ENCODE results near the gene PPP2R2B.

PPP2R2B gene

GRCh38 chr5:146902471-146902870, 23.9 kb upstream of the PPP2R2B start:
- no peaks in the 10 kb centered on the region for H3K4me1 ChIP-seq (ENCODE audit: control insufficient read depth, insufficient read depth, low read length)
- H3K27me3 ChIP-seq (ENCODE audit: control insufficient read depth, insufficient read depth, low read length): no peaks in the 10 kb centered on the region
- H3K9me3 ChIP-seq (ENCODE audit: control insufficient read depth, low read length): no peaks in the 10 kb centered on the region
- H3K9ac ChIP-seq (ENCODE audit: low read length): no peak overlapping the region
- H3K36me3 ChIP-seq (ENCODE audit: control insufficient read depth, insufficient read depth, low read length): no peaks in the 10 kb centered on the region
- no peak overlapping the region for H3K4me3 ChIP-seq (ENCODE audit: low read length)

- H3K9me3 ChIP-seq (ENCODE audit: control insufficient read depth, low read length): no peaks in the 10 kb centered on the region
- H3K9ac ChIP-seq (ENCODE audit: low read length): no peak overlapping the region
- no peaks in the 10 kb centered on the region for H3K27me3 ChIP-seq (ENCODE audit: control insufficient read depth, insufficient read depth, low read length)
- H3K36me3 ChIP-seq (ENCODE audit: control insufficient read depth, insufficient read depth, low read length): no peaks in the 10 kb centered on the region
- no peaks in the 10 kb centered on the region for H3K4me1 ChIP-seq (ENCODE audit: control insufficient read depth, insufficient read depth, low read length)
- no peak overlapping the region for H3K4me3 ChIP-seq (ENCODE audit: low read length)
These were observed 18.5 kb upstream of the PPP2R2B start for GRCh38 chr5:146897061-146897460.

GRCh38 chr5:146894753-146895521, 16.4 kb upstream of the PPP2R2B start:
- no peaks in the 10 kb centered on the region for H3K27me3 ChIP-seq (ENCODE audit: control insufficient read depth, insufficient read depth, low read length)
- H3K9me3 ChIP-seq (ENCODE audit: control insufficient read depth, low read length): no peaks in the 10 kb centered on the region
- H3K4me1 ChIP-seq (ENCODE audit: control insufficient read depth, insufficient read depth, low read length): no peaks in the 10 kb centered on the region
- no peak overlapping the region for H3K4me3 ChIP-seq (ENCODE audit: low read length)
- no peak overlapping the region for H3K9ac ChIP-seq (ENCODE audit: low read length)
- H3K36me3 ChIP-seq (ENCODE audit: control insufficient read depth, insufficient read depth, low read length): no peaks in the 10 kb centered on the region

GRCh38 chr5:146893991-146894390, 15.4 kb upstream of the PPP2R2B start:
- Histone ChIP-seq H3K4me3 (ENCODE audit: low read length) (no peak overlapping the region), H3K9ac (ENCODE audit: low read length) (no peak overlapping the region), H3K36me3 (ENCODE audit: control insufficient read depth, insufficient read depth, low read length) (no peaks in the 10 kb centered on the region), H3K9me3 (ENCODE audit: control insufficient read depth, low read length) (no peaks in the 10 kb centered on the region), H3K4me1 (ENCODE audit: control insufficient read depth, insufficient read depth, low read length) (no peaks in the 10 kb centered on the region), H3K27me3 (ENCODE audit: control insufficient read depth, insufficient read depth, low read length) (no peaks in the 10 kb centered on the region)

DNA sequence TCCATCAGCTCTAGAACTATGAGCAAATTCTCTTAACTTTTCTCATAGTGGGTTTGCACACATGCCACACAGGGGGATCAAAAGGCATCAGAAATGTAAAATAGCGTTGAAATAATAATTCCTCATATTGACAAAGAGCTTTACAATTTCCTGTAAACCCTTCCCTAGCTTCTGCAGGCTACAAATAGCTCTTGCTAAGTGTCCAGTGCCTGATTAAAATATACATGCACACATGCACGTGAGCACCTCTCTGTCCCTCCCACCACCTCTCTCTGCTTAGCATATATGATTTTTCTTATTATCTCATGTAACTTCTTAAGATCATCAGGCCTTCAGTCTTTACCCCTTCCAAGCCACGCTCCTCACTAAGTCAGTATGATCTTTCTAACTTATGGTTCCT, 13.7 kb upstream of the PPP2R2B start:
- no peaks in the 10 kb centered on the region for H3K36me3 ChIP-seq (ENCODE audit: control insufficient read depth, insufficient read depth, low read length)
- H3K9ac ChIP-seq (ENCODE audit: low read length): no peak overlapping the region
- H3K4me3 ChIP-seq (ENCODE audit: low read length): no peak overlapping the region
- H3K9me3 ChIP-seq (ENCODE audit: control insufficient read depth, low read length): no peaks in the 10 kb centered on the region
- H3K27me3 ChIP-seq (ENCODE audit: control insufficient read depth, insufficient read depth, low read length): no peaks in the 10 kb centered on the region
- no peaks in the 10 kb centered on the region for H3K4me1 ChIP-seq (ENCODE audit: control insufficient read depth, insufficient read depth, low read length)

DNA sequence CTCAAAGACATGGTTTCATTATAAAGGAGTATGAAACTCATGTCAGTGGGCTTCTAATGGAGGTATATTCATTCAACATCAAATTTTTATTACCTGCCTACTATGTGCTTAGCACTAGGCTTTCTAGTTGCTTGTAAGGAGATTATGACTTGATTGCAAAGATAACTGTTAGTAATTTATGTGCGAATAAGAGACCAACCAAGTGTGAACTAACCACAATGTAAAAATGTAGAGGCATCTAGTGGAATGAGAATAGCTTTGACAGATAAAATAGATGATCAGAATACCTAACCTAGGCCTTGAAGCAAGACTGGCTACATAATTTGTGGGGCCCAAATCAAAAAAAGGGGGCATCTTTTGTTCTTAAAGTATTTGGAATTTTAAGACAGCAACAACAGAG, 13.0 kb upstream of the PPP2R2B start:
- Histone ChIP-seq H3K4me3 (ENCODE audit: low read length) (no peak overlapping the region), H3K9ac (ENCODE audit: low read length) (no peak overlapping the region), H3K9me3 (ENCODE audit: control insufficient read depth, low read length) (no peaks in the 10 kb centered on the region), H3K4me1 (ENCODE audit: control insufficient read depth, insufficient read depth, low read length) (no peaks in the 10 kb centered on the region), H3K27me3 (ENCODE audit: control insufficient read depth, insufficient read depth, low read length) (no peaks in the 10 kb centered on the region), H3K36me3 (ENCODE audit: control insufficient read depth, insufficient read depth, low read length) (no peaks in the 10 kb centered on the region)

GRCh38 chr5:146890731-146891440, 12.3 kb upstream of the PPP2R2B start:
- H3K9ac ChIP-seq (ENCODE audit: low read length): no peak overlapping the region
- H3K27me3 ChIP-seq (ENCODE audit: control insufficient read depth, insufficient read depth, low read length): no peaks in the 10 kb centered on the region
- no peaks in the 10 kb centered on the region for H3K9me3 ChIP-seq (ENCODE audit: control insufficient read depth, low read length)
- no peaks in the 10 kb centered on the region for H3K36me3 ChIP-seq (ENCODE audit: control insufficient read depth, insufficient read depth, low read length)
- H3K4me1 ChIP-seq (ENCODE audit: control insufficient read depth, insufficient read depth, low read length): no peaks in the 10 kb centered on the region
- H3K4me3 ChIP-seq (ENCODE audit: low read length): no peak overlapping the region

DNA sequence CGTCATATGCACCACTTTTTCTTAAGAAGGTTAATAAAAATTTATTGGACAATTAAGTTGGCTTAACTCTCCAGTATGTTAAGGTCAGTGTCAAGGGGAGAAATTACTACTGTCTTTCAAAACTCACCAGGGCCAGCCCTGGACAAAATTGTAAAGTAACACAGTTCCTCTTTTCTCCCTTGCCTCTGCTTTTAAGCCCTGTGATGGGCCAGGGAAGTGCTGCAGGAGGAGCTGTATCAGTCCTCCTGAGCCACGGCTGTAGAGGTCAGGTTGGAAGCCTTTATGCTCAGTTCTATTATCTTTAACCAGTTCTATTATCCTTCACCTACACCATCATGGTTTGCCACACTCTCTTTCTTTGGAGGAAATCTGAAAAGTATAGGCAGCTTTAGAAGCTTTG, 11.5 kb upstream of the PPP2R2B start:
- H3K36me3 ChIP-seq (ENCODE audit: control insufficient read depth, insufficient read depth, low read length): no peaks in the 10 kb centered on the region

GRCh38 chr5:146889169-146889568, 10.6 kb upstream of the PPP2R2B start:
- H3K4me3 ChIP-seq (ENCODE audit: low read length): no peak overlapping the region
- H3K4me1 ChIP-seq (ENCODE audit: control insufficient read depth, insufficient read depth, low read length): no peaks in the 10 kb centered on the region
- no peaks in the 10 kb centered on the region for H3K36me3 ChIP-seq (ENCODE audit: control insufficient read depth, insufficient read depth, low read length)
- no peak overlapping the region for H3K9ac ChIP-seq (ENCODE audit: low read length)
- no peaks in the 10 kb centered on the region for H3K9me3 ChIP-seq (ENCODE audit: control insufficient read depth, low read length)
- no peaks in the 10 kb centered on the region for H3K27me3 ChIP-seq (ENCODE audit: control insufficient read depth, insufficient read depth, low read length)

More for the DNA sequence above, 11.5 kb upstream of the PPP2R2B start:
- H3K9ac ChIP-seq (ENCODE audit: low read length): no peak overlapping the region
- H3K4me1 ChIP-seq (ENCODE audit: control insufficient read depth, insufficient read depth, low read length): no peaks in the 10 kb centered on the region
- H3K4me3 ChIP-seq (ENCODE audit: low read length): no peak overlapping the region
- H3K27me3 ChIP-seq (ENCODE audit: control insufficient read depth, insufficient read depth, low read length): no peaks in the 10 kb centered on the region
- no peaks in the 10 kb centered on the region for H3K9me3 ChIP-seq (ENCODE audit: control insufficient read depth, low read length)

- Histone ChIP-seq H3K27me3 (ENCODE audit: control insufficient read depth, insufficient read depth, low read length) (no peaks in the 10 kb centered on the region), H3K36me3 (ENCODE audit: control insufficient read depth, insufficient read depth, low read length) (no peaks in the 10 kb centered on the region), H3K4me1 (ENCODE audit: control insufficient read depth, insufficient read depth, low read length) (no peaks in the 10 kb centered on the region), H3K9me3 (ENCODE audit: control insufficient read depth, low read length) (no peaks in the 10 kb centered on the region), H3K4me3 (ENCODE audit: low read length) (no peak overlapping the region), H3K9ac (ENCODE audit: low read length) (no peak overlapping the region)
These were observed 9.9 kb upstream of the PPP2R2B start for GRCh38 chr5:146888351-146888978.

DNA sequence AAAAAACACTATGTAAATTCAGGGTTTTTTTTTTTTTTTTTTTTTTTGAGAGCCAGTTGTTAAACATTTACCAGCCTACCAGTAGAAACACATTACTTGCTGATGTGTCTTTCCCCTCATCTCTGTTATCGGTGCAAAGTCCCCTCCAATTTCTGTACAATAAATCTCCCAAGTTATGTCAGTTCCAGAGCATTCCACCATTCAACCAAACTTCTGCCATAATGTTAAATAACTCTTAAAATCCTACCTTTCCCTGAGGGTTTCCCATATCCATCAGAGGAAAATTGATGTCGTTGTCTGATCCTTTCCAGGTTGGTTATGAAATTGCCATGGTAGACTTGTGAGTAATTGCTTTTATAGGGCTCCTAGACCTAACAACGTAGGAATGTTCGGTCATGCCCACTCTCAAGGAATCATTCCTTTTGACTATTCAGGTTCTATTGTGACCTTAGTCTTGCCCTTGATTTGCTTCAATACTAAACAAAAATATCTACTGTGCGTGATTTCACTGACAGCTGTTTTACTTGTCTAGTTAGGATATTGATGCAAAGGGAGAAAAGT, 5.6 kb upstream of the PPP2R2B start:
- Histone ChIP-seq H3K4me1 (ENCODE audit: control insufficient read depth, insufficient read depth, low read length) (no peaks in the 10 kb centered on the region), H3K9me3 (ENCODE audit: control insufficient read depth, low read length) (no peaks in the 10 kb centered on the region), H3K27me3 (ENCODE audit: control insufficient read depth, insufficient read depth, low read length) (peaks cover 2% of the 10 kb centered on the region), H3K36me3 (ENCODE audit: control insufficient read depth, insufficient read depth, low read length) (no peaks in the 10 kb centered on the region), H3K4me3 (ENCODE audit: low read length) (no peak overlapping the region), H3K9ac (ENCODE audit: low read length) (no peak overlapping the region)

DNA sequence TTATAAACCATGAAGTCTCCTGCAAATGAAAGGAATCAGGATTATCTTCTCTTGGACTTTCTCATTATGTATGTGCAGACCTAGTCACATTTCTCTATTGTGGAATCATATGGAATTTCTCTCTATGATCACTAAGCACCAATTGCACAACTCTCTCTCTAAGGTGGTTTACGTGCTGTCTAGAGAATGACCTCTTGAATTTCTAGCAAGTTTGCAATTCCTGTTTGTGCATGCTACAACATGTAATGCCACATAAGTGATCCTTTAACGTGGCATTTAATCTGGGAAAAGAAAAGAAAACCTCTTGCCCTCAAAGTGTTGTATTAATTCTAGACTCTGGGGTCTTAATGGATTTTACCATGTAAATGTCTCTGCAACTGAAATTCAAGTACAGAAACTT, 5.0 kb upstream of the PPP2R2B start:
- Histone ChIP-seq H3K9me3 (ENCODE audit: control insufficient read depth, low read length) (no peaks in the 10 kb centered on the region), H3K4me3 (ENCODE audit: low read length) (no peak overlapping the region), H3K4me1 (ENCODE audit: control insufficient read depth, insufficient read depth, low read length) (no peaks in the 10 kb centered on the region), H3K9ac (ENCODE audit: low read length) (no peak overlapping the region), H3K27me3 (ENCODE audit: control insufficient read depth, insufficient read depth, low read length) (peaks cover 7% of the 10 kb centered on the region), H3K36me3 (ENCODE audit: control insufficient read depth, insufficient read depth, low read length) (no peaks in the 10 kb centered on the region)

All from mucosa of stomach (tissue), 1 donor.